Panc1 (cell line): ENCODE measurements around the gene SLC39A12. TPM values are rescaled to one million over a fixed set of nuclear protein-coding genes. Genes with fewer than 3 reads are reported as not detected.

ENCODE experiments used
- ATAC-seq: fragments of 200-7000 bp; cut with Tn5 transposase; 2 replicates; pipeline ENCODE4 v1.9.1; 2020; ENCODE audit warnings: mild to moderate bottlenecking, moderate library complexity
- BruUV-seq: library from RNA; stranded (reverse); fragments of 400-500 nt; replicated peaks from 2 replicates; lab custom pipeline; 2021; lab: Mats Ljungman, UMichigan
- CTCF ChIA-PET: fragments of 300-600 bp; sonication (Branson Sonifier 250); formaldehyde crosslinking; loops from one replicate; lab custom pipeline; 2022; ENCODE audit warnings: antibody characterized with exemption; lab: Charles Lee
- POLR2A ChIA-PET: fragments of 300-600 bp; sonication (Branson Sonifier 250); formaldehyde crosslinking; loops from one replicate; lab custom pipeline; 2022; ENCODE audit warnings: antibody characterized with exemption; lab: Charles Lee
- DNase-seq: peaks from one replicate; pipeline ENCODE4 v3.0.0-alpha.2; 2010; ENCODE audit warnings: low read depth, low spot score
- H3K27ac ChIP-seq: 2 replicates; pipeline ENCODE4 v1.5.1; 2011; ENCODE audit warnings: mild to moderate bottlenecking, low read length, inconsistent platforms
- H3K27me3 ChIP-seq: fragments of 200-500 bp; sonication (Bioruptor generic); 2 replicates; pipeline ENCODE4 v1.6.0; 2014; ENCODE audit warnings: low read length, inconsistent platforms; ENCODE audit not compliant: control insufficient read depth, insufficient read depth
- H3K36me3 ChIP-seq: fragments of 200-500 bp; sonication (Bioruptor generic); 2 replicates; pipeline ENCODE4 v1.5.1; 2014; ENCODE audit warnings: inconsistent platforms, mild to moderate bottlenecking, low read length, moderate library complexity; ENCODE audit not compliant: control insufficient read depth, insufficient read depth
- H3K4me1 ChIP-seq: 2 replicates; pipeline ENCODE4 v1.5.1; 2011; ENCODE audit warnings: inconsistent platforms, mild to moderate bottlenecking, low read length, moderate library complexity; ENCODE audit not compliant: control insufficient read depth, insufficient read depth
- H3K4me3 ChIP-seq, 2 experiments: 2 replicates each; pipeline ENCODE4 v1.5.1; 2011 to 2012; ENCODE audit warnings: low read depth in 2 of 2, low read length in 2 of 2, mild to moderate bottlenecking in 2 of 2, inconsistent platforms in 1 of 2, moderate library complexity in 1 of 2
- H3K9me3 ChIP-seq: fragments of 200-500 bp; sonication (Bioruptor generic); 2 replicates; pipeline ENCODE4 v1.5.1; 2014; ENCODE audit warnings: low read depth, mild to moderate bottlenecking, inconsistent platforms, low read length, moderate library complexity; ENCODE audit not compliant: control insufficient read depth, insufficient read depth
- CTCF ChIP-seq: fragments of 450-650 bp; IDR thresholded peaks from 2 replicates; pipeline ENCODE4 v1.5.1; 2017; ENCODE audit warnings: mild to moderate bottlenecking
- POLR2AphosphoS5 ChIP-seq: IDR thresholded peaks from 2 replicates; pipeline ENCODE4 v1.6.1; 2012; ENCODE audit warnings: mild to moderate bottlenecking, low read depth, low read length, moderate library complexity
- REST ChIP-seq, 2 experiments: IDR thresholded peaks; 2 replicates each; pipeline ENCODE4 v1.6.1; 2011 to 2012; ENCODE audit warnings: low read depth in 2 of 2, control low read depth in 1 of 2, low read length in 1 of 2, mild to moderate bottlenecking in 1 of 2, moderate library complexity in 1 of 2; ENCODE audit not compliant: insufficient read depth in 1 of 2
- TCF7L2 ChIP-seq: IDR thresholded peaks from 2 replicates; pipeline ENCODE4 v1.6.1; 2011; ENCODE audit warnings: mild to moderate bottlenecking, low read depth, low read length, inconsistent platforms
- in situ Hi-C: cut with HindIII; loops from 2 replicates; pipeline ENCODE4 v1.10.0; 2016; ENCODE audit warnings: low sequenced_read_pairs, low pct_unique_long_range_greater_than_20kb
- intact Hi-C: fragments of 100-400 bp; cut with micrococcal nuclease; formaldehyde crosslinking; loops from one replicate; pipeline ENCODE4 v1.10.0; 2022; ENCODE audit not compliant: unreplicated experiment
- total RNA-seq: library from RNA; stranded (reverse); gene quantifications from one replicate; pipeline ENCODE4 v1.2.1, GENCODE V29; 2021; ENCODE audit not compliant: unreplicated experiment

The SLC39A12 gene
- total RNA-seq, 1 experiment from 2014 or later: not detected

- CTCF ChIA-PET: no interaction called here
- H3K9me3 ChIP-seq: no peaks in the 10 kb centered on the region
- ATAC-seq (no peak), DNase-seq (no peak)
- no peak overlapping the region for H3K4me3 ChIP-seq
- POLR2A ChIA-PET: no interaction called here
- no peaks in the 10 kb centered on the region for H3K27me3 ChIP-seq
- in situ Hi-C loops (no loop called here), intact Hi-C loops (no loop called here)
- H3K4me1 ChIP-seq: no peaks in the 10 kb centered on the region
- no peak for TF ChIP-seq POLR2AphosphoS5
- TF ChIP-seq TCF7L2: no peak
- no peak for TF ChIP-seq REST (IDR thresholded peaks at IDR 0.05; ENCODE audit: insufficient read depth in 1 of 2, low read depth in 2 of 2, low read length in 1 of 2)
- BruUV-seq: no TSS peak
- no peaks in the 10 kb centered on the region for H3K36me3 ChIP-seq
- no peak overlapping the region for H3K27ac ChIP-seq
These were observed 40.5 kb downstream of the SLC39A12 start for GRCh38 chr10:17992266-17992665.

- DNase-seq (no peak), ATAC-seq (no peak)
- H3K4me1 ChIP-seq: no peaks in the 10 kb centered on the region
- H3K27me3 ChIP-seq: no peaks in the 10 kb centered on the region
- intact Hi-C loops: no loop called here
- H3K9me3 ChIP-seq: no peaks in the 10 kb centered on the region
- H3K4me3 ChIP-seq: no peak overlapping the region
- H3K27ac ChIP-seq: no peak overlapping the region
- BruUV-seq: no TSS peak
- in situ Hi-C loops: no loop called here
- CTCF ChIA-PET: no interaction called here
- TF ChIP-seq TCF7L2: no peak
- no peak for TF ChIP-seq REST (IDR thresholded peaks at IDR 0.05; ENCODE audit: insufficient read depth in 1 of 2, low read depth in 2 of 2, low read length in 1 of 2)
- no peak for TF ChIP-seq CTCF
- H3K36me3 ChIP-seq: no peaks in the 10 kb centered on the region
- POLR2A ChIA-PET: no interaction called here
These were observed 41.6 kb downstream of the SLC39A12 start for GRCh38 chr10:17993361-17993760.
